H1 (cell line): ENCODE results near the gene RGL3.

Experiments used
- CBX5 ChIP-seq: fragments of 300-800, 300-1000 bp; sonication (generic); IDR thresholded peaks from 2 replicates; pipeline ENCODE4 v1.7.1; 2016; ENCODE audit warnings: antibody characterized with exemption, low read length, low read depth
- MAFK ChIP-seq: IDR thresholded peaks from 2 replicates; pipeline ENCODE4 v1.6.1; 2012; ENCODE audit warnings: low read depth, mild to moderate bottlenecking, improper control_type of control experiment, low read length
- POLR2AphosphoS5 ChIP-seq: IDR thresholded peaks from 2 replicates; pipeline ENCODE4 v1.6.1; 2011; ENCODE audit warnings: low read depth, low read length
- RBBP5 ChIP-seq: IDR thresholded peaks from 2 replicates; pipeline ENCODE4 v1.7.1; 2012; ENCODE audit warnings: low read depth, mild to moderate bottlenecking, inconsistent platforms, low read length, moderate library complexity, borderline replicate concordance
- YY1 ChIP-seq: IDR thresholded peaks from 2 replicates; pipeline ENCODE4 v1.6.1; 2011; ENCODE audit warnings: low read depth, mild to moderate bottlenecking, low read length
- TF ChIP-seq, protein P1 (sequence below): IDR thresholded peaks from 2 replicates; pipeline ENCODE4 v1.6.1; 2012; ENCODE audit warnings: inconsistent platforms
- TF ChIP-seq, protein P2 (sequence below), 3 experiments: IDR thresholded peaks; 1 replicate in 2 of 3; 2 replicates in 1 of 3; pipeline versions ENCODE4 v1.5.1 to v1.6.1; 2011; ENCODE audit warnings: low read length in 3 of 3, mild to moderate bottlenecking in 3 of 3, inconsistent platforms in 2 of 3, low read depth in 1 of 3, moderate library complexity in 1 of 3; ENCODE audit not compliant: insufficient read depth in 1 of 3; ENCODE audit errors: control extremely low read depth in 1 of 3

DNA sequence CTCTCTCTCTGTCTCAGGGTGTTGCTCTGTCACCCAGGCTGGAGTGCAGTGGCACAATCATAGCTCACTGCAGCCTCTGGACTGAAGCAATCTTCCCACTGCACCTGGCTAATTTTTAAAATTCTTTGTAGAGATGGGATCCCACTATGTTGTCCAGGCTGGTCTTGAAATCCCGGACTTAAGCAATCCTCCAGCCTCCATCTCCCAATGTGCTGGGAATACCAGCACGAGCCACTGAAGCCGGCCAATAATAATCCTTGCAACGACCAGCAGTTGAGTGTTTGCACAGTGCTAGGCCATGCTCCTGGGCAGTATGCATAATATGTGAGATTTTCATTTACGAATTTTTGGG, 34.4 kb downstream of the RGL3 start:
- TF ChIP-seq MAFK (no peak), YY1 (no peak), RBBP5 (no peak), CBX5 (no peak), POLR2AphosphoS5 (no peak)
- TF ChIP-seq, protein P1, sequence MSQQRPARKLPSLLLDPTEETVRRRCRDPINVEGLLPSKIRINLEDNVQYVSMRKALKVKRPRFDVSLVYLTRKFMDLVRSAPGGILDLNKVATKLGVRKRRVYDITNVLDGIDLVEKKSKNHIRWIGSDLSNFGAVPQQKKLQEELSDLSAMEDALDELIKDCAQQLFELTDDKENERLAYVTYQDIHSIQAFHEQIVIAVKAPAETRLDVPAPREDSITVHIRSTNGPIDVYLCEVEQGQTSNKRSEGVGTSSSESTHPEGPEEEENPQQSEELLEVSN: no peak
- TF ChIP-seq, protein P2, sequence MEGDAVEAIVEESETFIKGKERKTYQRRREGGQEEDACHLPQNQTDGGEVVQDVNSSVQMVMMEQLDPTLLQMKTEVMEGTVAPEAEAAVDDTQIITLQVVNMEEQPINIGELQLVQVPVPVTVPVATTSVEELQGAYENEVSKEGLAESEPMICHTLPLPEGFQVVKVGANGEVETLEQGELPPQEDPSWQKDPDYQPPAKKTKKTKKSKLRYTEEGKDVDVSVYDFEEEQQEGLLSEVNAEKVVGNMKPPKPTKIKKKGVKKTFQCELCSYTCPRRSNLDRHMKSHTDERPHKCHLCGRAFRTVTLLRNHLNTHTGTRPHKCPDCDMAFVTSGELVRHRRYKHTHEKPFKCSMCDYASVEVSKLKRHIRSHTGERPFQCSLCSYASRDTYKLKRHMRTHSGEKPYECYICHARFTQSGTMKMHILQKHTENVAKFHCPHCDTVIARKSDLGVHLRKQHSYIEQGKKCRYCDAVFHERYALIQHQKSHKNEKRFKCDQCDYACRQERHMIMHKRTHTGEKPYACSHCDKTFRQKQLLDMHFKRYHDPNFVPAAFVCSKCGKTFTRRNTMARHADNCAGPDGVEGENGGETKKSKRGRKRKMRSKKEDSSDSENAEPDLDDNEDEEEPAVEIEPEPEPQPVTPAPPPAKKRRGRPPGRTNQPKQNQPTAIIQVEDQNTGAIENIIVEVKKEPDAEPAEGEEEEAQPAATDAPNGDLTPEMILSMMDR (IDR thresholded peaks at IDR 0.05; ENCODE audit: control extremely low read depth in 1 of 3, insufficient read depth in 1 of 3, low read depth in 1 of 3, low read length in 3 of 3): no peak
